HepG2 (cell line): ENCODE results near the gene SNCAIP. TPM values are rescaled to one million over a fixed set of nuclear protein-coding genes. Genes with fewer than 3 reads are reported as not detected.

Source experiments
- ATAC-seq: fragments of 200-7000 bp; cut with Tn5 transposase; 3 replicates; pipeline ENCODE4 v1.9.1; 2020; ENCODE audit warnings: mild to moderate bottlenecking, moderate library complexity
- BruUV-seq: library from RNA; stranded (reverse); fragments of 400-500 nt; replicated peaks from 2 replicates; lab custom pipeline; 2021; lab: Mats Ljungman, UMichigan
- CTCF ChIA-PET: fragments of 300-600 bp; formaldehyde crosslinking; extraction: SDS; loops from one replicate; lab custom pipeline; 2021; ENCODE audit warnings: low total read pairs, inconsistent platforms, low intra/inter-chr PET ratio; lab: Yijun Ruan, JAX
- POLR2A ChIA-PET: fragments of 350-600 bp; sonication (Branson Sonifier 250); formaldehyde crosslinking; loops from one replicate; lab custom pipeline; 2020; ENCODE audit warnings: antibody characterized with exemption, inconsistent platforms; lab: Yijun Ruan, JAX
- DNase-seq: peaks from one replicate; pipeline ENCODE4 v3.0.0-alpha.2; 2015; ENCODE audit warnings: low spot score
- FAIRE-seq: peaks from 3 replicates; lab custom pipeline; 2011; peaks lifted over from hg19 to GRCh38; lab: Jason Lieb, UNC
- H2AFZ ChIP-seq: one replicate; pipeline ENCODE4 v1.6.1; 2011; ENCODE audit warnings: low read length, inconsistent platforms
- H3K27ac ChIP-seq: fragments of 300-600 bp; 3 replicates; pipeline ENCODE4 v1.8.0; 2011; ENCODE audit warnings: mixed run types, mild to moderate bottlenecking, mixed read lengths, low read length, inconsistent platforms; ENCODE audit not compliant: insufficient read depth; ENCODE audit errors: extremely low read length
- H3K27me3 ChIP-seq, 2 experiments: fragments of 200-600 bp in 1 of 2; 2 replicates in 1 of 2; 3 replicates in 1 of 2; pipeline versions ENCODE4 v1.6.0 to v1.8.0; 2011; ENCODE audit warnings: low read length in 2 of 2, mild to moderate bottlenecking in 2 of 2, moderate library complexity in 2 of 2, inconsistent platforms in 1 of 2; ENCODE audit not compliant: insufficient read depth in 2 of 2, control insufficient read depth in 1 of 2
- H3K36me3 ChIP-seq, 2 experiments: fragments of 200-600 bp in 1 of 2; replicated peaks in 1 of 2; 2 replicates in 1 of 2; 3 replicates in 1 of 2; pipeline versions ENCODE4 v1.5.1 to v1.8.0; 2011; ENCODE audit warnings: low read length in 2 of 2, inconsistent platforms in 1 of 2; ENCODE audit not compliant: insufficient read depth in 2 of 2, control insufficient read depth in 1 of 2
- H3K4me1 ChIP-seq: 2 replicates; pipeline ENCODE4 v1.5.1; 2012; ENCODE audit warnings: low read length, inconsistent platforms; ENCODE audit not compliant: insufficient read depth
- H3K4me2 ChIP-seq: 2 replicates; pipeline ENCODE4 v1.6.0; 2011; ENCODE audit warnings: low read depth, low read length, inconsistent platforms
- H3K4me3 ChIP-seq, 3 experiments: fragments of 200-600 bp in 1 of 3; sonication (generic), shearing (Covaris generic) in 1 of 3; replicated peaks in 1 of 3; 2 replicates each; pipeline ENCODE4 v1.5.1; 2011 to 2016; ENCODE audit warnings: low read length in 3 of 3, inconsistent platforms in 2 of 3, low read depth in 2 of 3, mild to moderate bottlenecking in 2 of 3, control low read depth in 1 of 3, mixed read lengths in 1 of 3; ENCODE audit not compliant: insufficient read depth in 1 of 3
- H3K79me2 ChIP-seq: one replicate; pipeline ENCODE4 v1.6.1; 2011; ENCODE audit warnings: low read length, inconsistent platforms; ENCODE audit not compliant: insufficient read depth
- H3K9ac ChIP-seq: 2 replicates; pipeline ENCODE4 v1.6.0; 2011; ENCODE audit warnings: mild to moderate bottlenecking, low read depth, low read length, inconsistent platforms; ENCODE audit not compliant: insufficient read depth
- H3K9me3 ChIP-seq: 2 replicates; pipeline ENCODE4 v1.5.1; 2012; ENCODE audit warnings: mild to moderate bottlenecking, low read length
- H4K20me1 ChIP-seq: 2 replicates; pipeline ENCODE4 v1.6.0; 2011; ENCODE audit warnings: inconsistent platforms, mild to moderate bottlenecking, low read length, moderate library complexity; ENCODE audit not compliant: insufficient read depth
- AKAP8 ChIP-seq: sonication (generic); formaldehyde crosslinking; IDR thresholded peaks from 2 replicates; pipeline ENCODE4 v1.5.1; 2020; ENCODE audit warnings: mild to moderate bottlenecking, missing genetic modification reagents
- FOXA1 ChIP-seq, 2 experiments: fragments of 450-650 bp in 1 of 2; sonication (generic) in 1 of 2; formaldehyde crosslinking in 1 of 2; IDR thresholded peaks; 2 replicates each; pipeline versions ENCODE4 v1.4.0 to v1.6.1; 2016 to 2020; ENCODE audit warnings: missing genetic modification reagents in 1 of 2
- NCOA2 ChIP-seq: sonication (generic); formaldehyde crosslinking; IDR thresholded peaks from 2 replicates; pipeline ENCODE4 v1.8.0; 2022; ENCODE audit warnings: inconsistent platforms
- ZNF530 ChIP-seq: sonication (generic); formaldehyde crosslinking; IDR thresholded peaks from 2 replicates; pipeline ENCODE4 v1.5.0; 2020; ENCODE audit warnings: low read depth, mild to moderate bottlenecking, missing genetic modification reagents
- ZNF543 ChIP-seq: sonication (generic); formaldehyde crosslinking; IDR thresholded peaks from 2 replicates; pipeline ENCODE4 v1.4.0; 2020; ENCODE audit warnings: mild to moderate bottlenecking, missing genetic modification reagents
- WGBS: methylation state at CpG from one replicate; pipeline ENCODE4 v1.1.6; 2017; ENCODE audit warnings: low lambda C conversion rate; 5-methylcytosine and 5-hydroxymethylcytosine counted together
- in situ Hi-C: cut with HindIII; loops from 2 replicates; pipeline ENCODE4 v1.10.0; 2017; ENCODE audit warnings: low pct_unique_long_range_greater_than_20kb; ENCODE audit not compliant: extremely low pct_ligation_motif_present
- intact Hi-C: fragments of 100-400 bp; cut with micrococcal nuclease; formaldehyde crosslinking; loops from one replicate; pipeline ENCODE4 v1.10.0; 2022; ENCODE audit not compliant: unreplicated experiment
- polyA plus RNA-seq, 8 experiments: library from polyadenylated mRNA; depleted of rRNA in 3 of 8; stranded (reverse) in 7 of 8; unstranded in 1 of 8; fragments of >200 nt; fragmentation: Illumina TruSeq in 4 of 8; extraction: Trizol in 4 of 8; gene quantifications; 2 replicates each; pipeline versions ENCODE4 v1.2.1 to v1.2.3, GENCODE V29; 2011 to 2016; ENCODE audit warnings: low read depth in 4 of 8, missing spikeins in 1 of 8, mixed read lengths in 1 of 8; ENCODE audit not compliant: insufficient read depth in 1 of 8
- total RNA-seq, 5 experiments: library from RNA; depleted of rRNA; stranded (reverse); fragments of >200 nt; fragmentation: Illumina TruSeq; extraction: Trizol; gene quantifications; 2 replicates each; pipeline ENCODE4 v1.2.3, GENCODE V29; 2016; ENCODE audit warnings: low read depth in 1 of 5
- TF ChIP-seq, protein P1 (sequence below): sonication (generic); formaldehyde crosslinking; IDR thresholded peaks from 2 replicates; pipeline ENCODE4 v1.4.0; 2020; ENCODE audit warnings: mild to moderate bottlenecking, missing genetic modification reagents
- TF ChIP-seq, protein P2 (sequence below): sonication (generic); formaldehyde crosslinking; IDR thresholded peaks from 2 replicates; pipeline ENCODE4 v1.4.0; 2020; ENCODE audit warnings: mild to moderate bottlenecking, missing genetic modification reagents, borderline replicate concordance
- TF ChIP-seq, protein P3 (sequence below): IDR thresholded peaks from 2 replicates; pipeline ENCODE4 v1.4.0; 2020; ENCODE audit warnings: mild to moderate bottlenecking, missing genetic modification reagents
- TF ChIP-seq, protein P4 (sequence below): sonication (generic); formaldehyde crosslinking; IDR thresholded peaks from 2 replicates; pipeline ENCODE4 v1.4.0; 2020; ENCODE audit warnings: mild to moderate bottlenecking, missing genetic modification reagents
- TF ChIP-seq, protein P5 (sequence below): sonication (generic); formaldehyde crosslinking; conservative IDR thresholded peaks from 2 replicates; pipeline ENCODE4 v1.4.0; 2020; ENCODE audit warnings: missing genetic modification reagents

SNCAIP gene
- total and polyA plus RNA-seq, 2 of the 13 experiments (the other 11 are each of a cell fraction or from before 2014, with no cell fraction given): not detected

DNA sequence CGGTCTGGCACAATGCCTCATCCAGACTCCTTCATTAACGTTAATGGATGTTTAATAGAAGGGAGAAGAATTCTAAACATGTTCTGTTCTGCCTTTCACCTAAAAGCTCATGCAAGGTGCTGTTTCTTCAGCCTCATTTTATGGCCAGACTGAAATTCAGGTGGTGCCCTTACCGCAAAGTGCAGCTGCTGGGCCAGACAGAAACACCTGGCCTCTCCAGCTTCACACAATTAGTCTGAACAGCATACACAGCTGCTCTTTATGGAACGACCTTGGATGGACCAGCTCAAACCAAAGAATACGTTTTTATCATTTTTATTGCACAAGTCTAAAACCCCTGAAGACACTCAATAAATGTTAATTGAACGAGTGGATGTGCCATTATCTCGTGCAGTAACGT is 4.6 kb downstream of the SNCAIP start:
- Histone ChIP-seq H3K4me3 (no peak overlapping the region), H3K79me2 (no peaks in the 10 kb centered on the region), H3K9ac (no peak overlapping the region), H3K4me1 (peaks cover 8% of the 10 kb centered on the region; the same call in 1 of the 2 replicates), H3K36me3 (no peaks in the 10 kb centered on the region), H3K9me3 (no peaks in the 10 kb centered on the region), H2AFZ (no peak overlapping the region), H3K27me3 (peaks cover 5 to 19% of the 10 kb centered on the region in 2 experiments; a peak in 4 of 5 replicates), H4K20me1 (no peaks in the 10 kb centered on the region), H3K27ac (no peak overlapping the region), H3K4me2 (no peak overlapping the region)
- ATAC-seq (no peak), DNase-seq (no peak), FAIRE-seq (no peak)
- in situ Hi-C loops: no loop called here
- BruUV-seq: no TSS peak
- POLR2A ChIA-PET: no interaction called here
- CTCF ChIA-PET: no interaction called here
- 2% methylated on average over 7 of the region's 8 CpGs for WGBS
- intact Hi-C loops: no loop called here
- no peak for TF ChIP-seq ZNF543 (CRISPR knock-in tag)
- TF ChIP-seq NCOA2 (CRISPR knock-in tag): no peak
- TF ChIP-seq, protein P1, sequence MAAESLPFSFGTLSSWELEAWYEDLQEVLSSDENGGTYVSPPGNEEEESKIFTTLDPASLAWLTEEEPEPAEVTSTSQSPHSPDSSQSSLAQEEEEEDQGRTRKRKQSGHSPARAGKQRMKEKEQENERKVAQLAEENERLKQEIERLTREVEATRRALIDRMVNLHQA (CRISPR knock-in tag): no peak
- TF ChIP-seq, protein P2, sequence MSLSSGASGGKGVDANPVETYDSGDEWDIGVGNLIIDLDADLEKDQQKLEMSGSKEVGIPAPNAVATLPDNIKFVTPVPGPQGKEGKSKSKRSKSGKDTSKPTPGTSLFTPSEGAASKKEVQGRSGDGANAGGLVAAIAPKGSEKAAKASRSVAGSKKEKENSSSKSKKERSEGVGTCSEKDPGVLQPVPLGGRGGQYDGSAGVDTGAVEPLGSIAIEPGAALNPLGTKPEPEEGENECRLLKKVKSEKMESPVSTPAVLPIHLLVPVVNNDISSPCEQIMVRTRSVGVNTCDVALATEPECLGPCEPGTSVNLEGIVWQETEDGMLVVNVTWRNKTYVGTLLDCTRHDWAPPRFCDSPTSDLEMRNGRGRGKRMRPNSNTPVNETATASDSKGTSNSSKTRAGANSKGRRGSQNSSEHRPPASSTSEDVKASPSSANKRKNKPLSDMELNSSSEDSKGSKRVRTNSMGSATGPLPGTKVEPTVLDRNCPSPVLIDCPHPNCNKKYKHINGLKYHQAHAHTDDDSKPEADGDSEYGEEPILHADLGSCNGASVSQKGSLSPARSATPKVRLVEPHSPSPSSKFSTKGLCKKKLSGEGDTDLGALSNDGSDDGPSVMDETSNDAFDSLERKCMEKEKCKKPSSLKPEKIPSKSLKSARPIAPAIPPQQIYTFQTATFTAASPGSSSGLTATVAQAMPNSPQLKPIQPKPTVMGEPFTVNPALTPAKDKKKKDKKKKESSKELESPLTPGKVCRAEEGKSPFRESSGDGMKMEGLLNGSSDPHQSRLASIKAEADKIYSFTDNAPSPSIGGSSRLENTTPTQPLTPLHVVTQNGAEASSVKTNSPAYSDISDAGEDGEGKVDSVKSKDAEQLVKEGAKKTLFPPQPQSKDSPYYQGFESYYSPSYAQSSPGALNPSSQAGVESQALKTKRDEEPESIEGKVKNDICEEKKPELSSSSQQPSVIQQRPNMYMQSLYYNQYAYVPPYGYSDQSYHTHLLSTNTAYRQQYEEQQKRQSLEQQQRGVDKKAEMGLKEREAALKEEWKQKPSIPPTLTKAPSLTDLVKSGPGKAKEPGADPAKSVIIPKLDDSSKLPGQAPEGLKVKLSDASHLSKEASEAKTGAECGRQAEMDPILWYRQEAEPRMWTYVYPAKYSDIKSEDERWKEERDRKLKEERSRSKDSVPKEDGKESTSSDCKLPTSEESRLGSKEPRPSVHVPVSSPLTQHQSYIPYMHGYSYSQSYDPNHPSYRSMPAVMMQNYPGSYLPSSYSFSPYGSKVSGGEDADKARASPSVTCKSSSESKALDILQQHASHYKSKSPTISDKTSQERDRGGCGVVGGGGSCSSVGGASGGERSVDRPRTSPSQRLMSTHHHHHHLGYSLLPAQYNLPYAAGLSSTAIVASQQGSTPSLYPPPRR (CRISPR knock-in tag): no peak
- no peak for TF ChIP-seq ZNF530 (CRISPR knock-in tag)
- TF ChIP-seq, protein P3, sequence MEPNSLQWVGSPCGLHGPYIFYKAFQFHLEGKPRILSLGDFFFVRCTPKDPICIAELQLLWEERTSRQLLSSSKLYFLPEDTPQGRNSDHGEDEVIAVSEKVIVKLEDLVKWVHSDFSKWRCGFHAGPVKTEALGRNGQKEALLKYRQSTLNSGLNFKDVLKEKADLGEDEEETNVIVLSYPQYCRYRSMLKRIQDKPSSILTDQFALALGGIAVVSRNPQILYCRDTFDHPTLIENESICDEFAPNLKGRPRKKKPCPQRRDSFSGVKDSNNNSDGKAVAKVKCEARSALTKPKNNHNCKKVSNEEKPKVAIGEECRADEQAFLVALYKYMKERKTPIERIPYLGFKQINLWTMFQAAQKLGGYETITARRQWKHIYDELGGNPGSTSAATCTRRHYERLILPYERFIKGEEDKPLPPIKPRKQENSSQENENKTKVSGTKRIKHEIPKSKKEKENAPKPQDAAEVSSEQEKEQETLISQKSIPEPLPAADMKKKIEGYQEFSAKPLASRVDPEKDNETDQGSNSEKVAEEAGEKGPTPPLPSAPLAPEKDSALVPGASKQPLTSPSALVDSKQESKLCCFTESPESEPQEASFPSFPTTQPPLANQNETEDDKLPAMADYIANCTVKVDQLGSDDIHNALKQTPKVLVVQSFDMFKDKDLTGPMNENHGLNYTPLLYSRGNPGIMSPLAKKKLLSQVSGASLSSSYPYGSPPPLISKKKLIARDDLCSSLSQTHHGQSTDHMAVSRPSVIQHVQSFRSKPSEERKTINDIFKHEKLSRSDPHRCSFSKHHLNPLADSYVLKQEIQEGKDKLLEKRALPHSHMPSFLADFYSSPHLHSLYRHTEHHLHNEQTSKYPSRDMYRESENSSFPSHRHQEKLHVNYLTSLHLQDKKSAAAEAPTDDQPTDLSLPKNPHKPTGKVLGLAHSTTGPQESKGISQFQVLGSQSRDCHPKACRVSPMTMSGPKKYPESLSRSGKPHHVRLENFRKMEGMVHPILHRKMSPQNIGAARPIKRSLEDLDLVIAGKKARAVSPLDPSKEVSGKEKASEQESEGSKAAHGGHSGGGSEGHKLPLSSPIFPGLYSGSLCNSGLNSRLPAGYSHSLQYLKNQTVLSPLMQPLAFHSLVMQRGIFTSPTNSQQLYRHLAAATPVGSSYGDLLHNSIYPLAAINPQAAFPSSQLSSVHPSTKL (CRISPR knock-in tag): no peak
- TF ChIP-seq FOXA1 (IDR thresholded peaks at IDR 0.05): no peak
- no peak for TF ChIP-seq FOXA1 (CRISPR knock-in tag; IDR thresholded peaks at IDR 0.05)
- TF ChIP-seq, protein P4, sequence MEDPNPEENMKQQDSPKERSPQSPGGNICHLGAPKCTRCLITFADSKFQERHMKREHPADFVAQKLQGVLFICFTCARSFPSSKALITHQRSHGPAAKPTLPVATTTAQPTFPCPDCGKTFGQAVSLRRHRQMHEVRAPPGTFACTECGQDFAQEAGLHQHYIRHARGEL (CRISPR knock-in tag): no peak
- TF ChIP-seq, protein P5, sequence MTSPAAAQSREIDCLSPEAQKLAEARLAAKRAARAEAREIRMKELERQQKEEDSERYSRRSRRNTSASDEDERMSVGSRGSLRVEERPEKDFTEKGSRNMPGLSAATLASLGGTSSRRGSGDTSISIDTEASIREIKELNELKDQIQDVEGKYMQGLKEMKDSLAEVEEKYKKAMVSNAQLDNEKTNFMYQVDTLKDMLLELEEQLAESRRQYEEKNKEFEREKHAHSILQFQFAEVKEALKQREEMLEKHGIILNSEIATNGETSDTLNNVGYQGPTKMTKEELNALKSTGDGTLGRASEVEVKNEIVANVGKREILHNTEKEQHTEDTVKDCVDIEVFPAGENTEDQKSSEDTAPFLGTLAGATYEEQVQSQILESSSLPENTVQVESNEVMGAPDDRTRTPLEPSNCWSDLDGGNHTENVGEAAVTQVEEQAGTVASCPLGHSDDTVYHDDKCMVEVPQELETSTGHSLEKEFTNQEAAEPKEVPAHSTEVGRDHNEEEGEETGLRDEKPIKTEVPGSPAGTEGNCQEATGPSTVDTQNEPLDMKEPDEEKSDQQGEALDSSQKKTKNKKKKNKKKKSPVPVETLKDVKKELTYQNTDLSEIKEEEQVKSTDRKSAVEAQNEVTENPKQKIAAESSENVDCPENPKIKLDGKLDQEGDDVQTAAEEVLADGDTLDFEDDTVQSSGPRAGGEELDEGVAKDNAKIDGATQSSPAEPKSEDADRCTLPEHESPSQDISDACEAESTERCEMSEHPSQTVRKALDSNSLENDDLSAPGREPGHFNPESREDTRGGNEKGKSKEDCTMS (CRISPR knock-in tag): no peak
- TF ChIP-seq AKAP8 (CRISPR knock-in tag): no peak
